IMR-90 (cell line): Measurements from ENCODE around the gene APP. TPM values are rescaled to one million over a fixed set of nuclear protein-coding genes. Genes with fewer than 3 reads are reported as not detected.

Experiments used
- ATAC-seq: fragments of 200-7000 bp; cut with Tn5 transposase; 2 replicates; pipeline ENCODE4 v1.9.1; 2020; ENCODE audit warnings: low read depth, mild to moderate bottlenecking, moderate library complexity
- BruUV-seq: library from RNA; stranded (reverse); fragments of 400-500 nt; replicated peaks from 2 replicates; lab custom pipeline; 2021; lab: Mats Ljungman, UMichigan
- CTCF ChIA-PET: fragments of 300-600 bp; formaldehyde crosslinking; extraction: SDS; loops from one replicate; lab custom pipeline; 2021; ENCODE audit warnings: antibody characterized with exemption; lab: Yijun Ruan, JAX
- POLR2A ChIA-PET: fragments of 300-600 bp; sonication (Branson Sonifier 250); formaldehyde crosslinking; loops from one replicate; lab custom pipeline; 2022; ENCODE audit warnings: antibody characterized with exemption; ENCODE audit not compliant: unreplicated experiment; lab: Charles Lee
- DNase-seq: peaks from one replicate; pipeline ENCODE4 v3.0.0; 2013
- H2AFZ ChIP-seq: replicated peaks from 2 replicates; pipeline ENCODE3; 2013; ENCODE audit warnings: low read length, mild to moderate bottlenecking; ENCODE audit not compliant: poor library complexity
- H2AK5ac ChIP-seq: 2 replicates; pipeline ENCODE4 v1.6.1; 2013; ENCODE audit warnings: low read depth, low read length, inconsistent platforms
- H2AK9ac ChIP-seq: replicated peaks from 2 replicates; pipeline ENCODE3; 2013; ENCODE audit warnings: mild to moderate bottlenecking, low read depth, low read length, moderate library complexity; ENCODE audit not compliant: poor library complexity
- H2BK120ac ChIP-seq: 2 replicates; pipeline ENCODE4 v1.6.1; 2013; ENCODE audit warnings: low read depth, low read length, inconsistent platforms
- H2BK15ac ChIP-seq: 3 replicates; pipeline ENCODE4 v1.6.1; 2013; ENCODE audit warnings: low read depth, low read length, inconsistent platforms
- H2BK20ac ChIP-seq: 2 replicates; pipeline ENCODE4 v1.6.1; 2013; ENCODE audit warnings: low read depth, mild to moderate bottlenecking, inconsistent platforms, low read length, moderate library complexity
- H2BK5ac ChIP-seq: 2 replicates; pipeline ENCODE4 v1.6.1; 2013; ENCODE audit warnings: mild to moderate bottlenecking, low read depth, low read length, inconsistent platforms; ENCODE audit not compliant: poor library complexity, severe bottlenecking
- H3K14ac ChIP-seq: replicated peaks from 2 replicates; pipeline ENCODE4 v1.6.1; 2013; ENCODE audit warnings: low read depth, low read length, inconsistent platforms
- H3K18ac ChIP-seq: 2 replicates; pipeline ENCODE4 v1.6.1; 2013; ENCODE audit warnings: low read depth, low read length, control low read depth
- H3K23ac ChIP-seq: 2 replicates; pipeline ENCODE4 v1.6.1; 2013; ENCODE audit warnings: low read depth, low read length, inconsistent platforms
- H3K27ac ChIP-seq: 2 replicates; pipeline ENCODE4 v1.5.1; 2013; ENCODE audit warnings: mild to moderate bottlenecking, control low read depth, low read length; ENCODE audit not compliant: insufficient read depth
- H3K27me3 ChIP-seq: 2 replicates; pipeline ENCODE4 v1.6.1; 2013; ENCODE audit warnings: low read length; ENCODE audit not compliant: control insufficient read depth, insufficient read depth
- H3K36me3 ChIP-seq: 2 replicates; pipeline ENCODE4 v1.6.1; 2013; ENCODE audit warnings: low read length, mixed read lengths; ENCODE audit not compliant: control insufficient read depth, insufficient read depth
- H3K4ac ChIP-seq: 2 replicates; pipeline ENCODE4 v1.6.1; 2013; ENCODE audit warnings: low read depth, low read length, inconsistent platforms
- H3K4me1 ChIP-seq: 2 replicates; pipeline ENCODE4 v1.6.1; 2013; ENCODE audit warnings: low read length, mixed read lengths; ENCODE audit not compliant: control insufficient read depth, insufficient read depth
- H3K4me2 ChIP-seq: 2 replicates; pipeline ENCODE4 v1.6.1; 2013; ENCODE audit warnings: low read depth, mild to moderate bottlenecking, control low read depth, low read length, moderate library complexity
- H3K4me3 ChIP-seq: 2 replicates; pipeline ENCODE4 v1.5.1; 2013; ENCODE audit warnings: low read depth, mild to moderate bottlenecking, control low read depth, low read length, moderate library complexity; ENCODE audit not compliant: insufficient read depth
- H3K56ac ChIP-seq: 2 replicates; pipeline ENCODE4 v1.6.1; 2013; ENCODE audit warnings: low read length, inconsistent platforms; ENCODE audit not compliant: insufficient read depth; ENCODE audit errors: extremely low read depth
- H3K79me1 ChIP-seq, 2 experiments: 2 replicates each; pipeline ENCODE4 v1.6.1; 2013; ENCODE audit warnings: low read length in 2 of 2, inconsistent platforms in 1 of 2, low read depth in 1 of 2
- H3K9ac ChIP-seq: 2 replicates; pipeline ENCODE4 v1.6.1; 2013; ENCODE audit warnings: low read depth, low read length, control low read depth
- H3K9me1 ChIP-seq: 2 replicates; pipeline ENCODE4 v1.6.1; 2013; ENCODE audit warnings: low read length, inconsistent platforms; ENCODE audit not compliant: insufficient read depth
- H3K9me3 ChIP-seq: 2 replicates; pipeline ENCODE4 v1.6.1; 2013; ENCODE audit warnings: low read length; ENCODE audit not compliant: control insufficient read depth, insufficient read depth
- H4K20me1 ChIP-seq: 2 replicates; pipeline ENCODE4 v1.6.1; 2013; ENCODE audit warnings: low read length, inconsistent platforms; ENCODE audit not compliant: insufficient read depth
- H4K5ac ChIP-seq: 2 replicates; pipeline ENCODE4 v1.6.1; 2013; ENCODE audit warnings: mild to moderate bottlenecking, low read depth, low read length, control low read depth
- H4K8ac ChIP-seq, 2 experiments: 2 replicates each; pipeline ENCODE4 v1.6.1; 2013; ENCODE audit warnings: low read depth in 2 of 2, low read length in 2 of 2, control low read depth in 1 of 2, inconsistent platforms in 1 of 2
- H4K91ac ChIP-seq: 2 replicates; pipeline ENCODE4 v1.6.1; 2013; ENCODE audit warnings: low read depth, low read length, inconsistent platforms; ENCODE audit not compliant: insufficient read depth
- BHLHE40 ChIP-seq: fragments of 150-350 bp; IDR thresholded peaks from 2 replicates; pipeline ENCODE4 v1.6.1; 2016; ENCODE audit warnings: mild to moderate bottlenecking, low read depth, low read length
- CEBPB ChIP-seq: IDR thresholded peaks from 2 replicates; pipeline ENCODE4 v1.6.1; 2012; ENCODE audit warnings: low read depth, low read length, improper control_type of control experiment
- CHD1 ChIP-seq: IDR thresholded peaks from 2 replicates; pipeline ENCODE4 v1.6.1; 2012; ENCODE audit warnings: low read depth, low read length, improper control_type of control experiment
- FOS ChIP-seq: fragments of 150-350 bp; IDR thresholded peaks from 2 replicates; pipeline ENCODE4 v1.6.1; 2016; ENCODE audit warnings: low read depth, low read length
- MAFK ChIP-seq: IDR thresholded peaks from 2 replicates; pipeline ENCODE4 v1.6.1; 2012; ENCODE audit warnings: low read depth, low read length, improper control_type of control experiment
- MAZ ChIP-seq: IDR thresholded peaks from 2 replicates; pipeline ENCODE4 v1.6.1; 2012; ENCODE audit warnings: low read depth, mild to moderate bottlenecking, low read length, improper control_type of control experiment, moderate library complexity, borderline replicate concordance
- MXI1 ChIP-seq: IDR thresholded peaks from 2 replicates; pipeline ENCODE4 v1.6.1; 2012; ENCODE audit warnings: low read depth, mild to moderate bottlenecking, low read length, moderate library complexity, borderline replicate concordance
- POLR2A ChIP-seq: IDR thresholded peaks from 2 replicates; pipeline ENCODE4 v1.6.1; 2012; ENCODE audit warnings: mild to moderate bottlenecking, low read depth, low read length
- RCOR1 ChIP-seq: IDR thresholded peaks from 2 replicates; pipeline ENCODE4 v1.6.1; 2012; ENCODE audit warnings: mild to moderate bottlenecking, low read length, improper control_type of control experiment; ENCODE audit not compliant: insufficient replicate concordance
- RFX5 ChIP-seq: IDR thresholded peaks from 2 replicates; pipeline ENCODE4 v1.8.0; 2012; ENCODE audit warnings: low read depth, mild to moderate bottlenecking, low read length, moderate library complexity
- SMC3 ChIP-seq: fragments of 150-350 bp; IDR thresholded peaks from 2 replicates; pipeline ENCODE4 v1.6.1; 2016; ENCODE audit warnings: low read depth, mild to moderate bottlenecking, antibody characterized with exemption, low read length, moderate library complexity
- USF2 ChIP-seq: fragments of 150-350 bp; IDR thresholded peaks from 2 replicates; pipeline ENCODE4 v1.6.1; 2017; ENCODE audit warnings: mild to moderate bottlenecking, antibody characterized with exemption, low read length, low read depth
- WGBS, 2 experiments: methylation state at CpG; one replicate each; pipeline versions ENCODE4 v1.1.5 to v1.1.7; 2013; ENCODE audit warnings: missing lambda C conversion rate in 2 of 2; ENCODE audit not compliant: insufficient read length in 1 of 2; ENCODE audit errors: extremely low coverage in 2 of 2; 5-methylcytosine and 5-hydroxymethylcytosine counted together
- dilution Hi-C: fragments of 300-500 bp; cut with HindIII; formaldehyde crosslinking; loops from one replicate; pipeline ENCODE4 v1.14.3; 2018; ENCODE audit warnings: low sequenced_read_pairs; ENCODE audit not compliant: unreplicated experiment
- in situ Hi-C: fragments of 300-500 bp; cut with MboI; formaldehyde crosslinking; loops from 3 replicates; pipeline ENCODE4 v1.14.3; 2019; ENCODE audit warnings: low sequenced_read_pairs, inconsistent platforms, mixed read lengths
- intact Hi-C: fragments of 100-400 bp; cut with micrococcal nuclease; formaldehyde crosslinking; loops from 2 replicates; pipeline ENCODE4 v1.10.0; 2022
- polyA plus RNA-seq, 3 experiments: library from polyadenylated mRNA; depleted of rRNA; stranded (reverse); fragments of >200 nt; gene quantifications; 2 replicates each; pipeline ENCODE4 v1.2.3, GENCODE V29; 2012; ENCODE audit warnings: low replicate concordance in 1 of 3
- total RNA-seq: library from RNA; depleted of rRNA; stranded (reverse); fragments of >200 nt; gene quantifications from 2 replicates; pipeline ENCODE4 v1.2.3, GENCODE V29; 2012
- TF ChIP-seq, protein P1 (sequence below): fragments of 150-350 bp; IDR thresholded peaks from 2 replicates; pipeline ENCODE4 v1.6.1; 2016; ENCODE audit warnings: low read depth, mild to moderate bottlenecking, low read length, moderate library complexity, borderline replicate concordance
- TF ChIP-seq, protein P2 (sequence below): conservative IDR thresholded peaks from 2 replicates; pipeline ENCODE4 v1.5.1; 2012; ENCODE audit warnings: mild to moderate bottlenecking, low read depth, low read length, improper control_type of control experiment

The APP gene
- total and polyA plus RNA-seq, 2 of the 4 experiments (the other 2 are of a cell fraction) = 191 to 530 TPM

GRCh38 chr21:26112127-26112742 is 58.3 kb downstream of the APP start:
- Histone ChIP-seq H3K9me3 (no peaks in the 10 kb centered on the region), H3K23ac (no peak overlapping the region), H3K9ac (no peak overlapping the region), H2BK120ac (no peak overlapping the region), H3K27ac (no peak overlapping the region), H2BK20ac (no peak overlapping the region), H3K4me2 (no peak overlapping the region), H3K14ac (no peak overlapping the region), H3K36me3 (peaks cover 16% of the 10 kb centered on the region), H4K8ac (no peak overlapping the region), H2AFZ (no peak overlapping the region), H2AK9ac (no peak overlapping the region), H4K91ac (no peak overlapping the region), H2BK15ac (no peak overlapping the region), H3K4ac (no peak overlapping the region), H3K27me3 (no peaks in the 10 kb centered on the region), H4K20me1 (peaks cover 11% of the 10 kb centered on the region), H3K4me3 (no peak overlapping the region), H3K4me1 (peaks cover 2% of the 10 kb centered on the region), H3K79me1 (peaks cover 49 to 66% of the 10 kb centered on the region in 2 experiments), H2AK5ac (no peak overlapping the region), H3K18ac (no peak overlapping the region), H3K9me1 (peaks cover 11% of the 10 kb centered on the region), H2BK5ac (no peak overlapping the region), H4K5ac (no peak overlapping the region), H3K56ac (no peak overlapping the region)
- in situ Hi-C loops (no loop called here), intact Hi-C loops (no loop called here), dilution Hi-C loops (no loop called here)
- DNase-seq = no peak
- no peak for TF ChIP-seq POLR2A
- no peak for TF ChIP-seq FOS
- no peak for TF ChIP-seq BHLHE40
- no peak for TF ChIP-seq MAZ
- TF ChIP-seq RCOR1 = no peak
- TF ChIP-seq MAFK = no peak
- TF ChIP-seq, protein P1, sequence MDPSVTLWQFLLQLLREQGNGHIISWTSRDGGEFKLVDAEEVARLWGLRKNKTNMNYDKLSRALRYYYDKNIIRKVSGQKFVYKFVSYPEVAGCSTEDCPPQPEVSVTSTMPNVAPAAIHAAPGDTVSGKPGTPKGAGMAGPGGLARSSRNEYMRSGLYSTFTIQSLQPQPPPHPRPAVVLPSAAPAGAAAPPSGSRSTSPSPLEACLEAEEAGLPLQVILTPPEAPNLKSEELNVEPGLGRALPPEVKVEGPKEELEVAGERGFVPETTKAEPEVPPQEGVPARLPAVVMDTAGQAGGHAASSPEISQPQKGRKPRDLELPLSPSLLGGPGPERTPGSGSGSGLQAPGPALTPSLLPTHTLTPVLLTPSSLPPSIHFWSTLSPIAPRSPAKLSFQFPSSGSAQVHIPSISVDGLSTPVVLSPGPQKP = no peak
- no peak for TF ChIP-seq SMC3
- no peak for TF ChIP-seq RFX5
- no peak for TF ChIP-seq CEBPB
- no peak for TF ChIP-seq MXI1
- TF ChIP-seq CHD1 = no peak
- TF ChIP-seq USF2 = no peak
- TF ChIP-seq, protein P2, sequence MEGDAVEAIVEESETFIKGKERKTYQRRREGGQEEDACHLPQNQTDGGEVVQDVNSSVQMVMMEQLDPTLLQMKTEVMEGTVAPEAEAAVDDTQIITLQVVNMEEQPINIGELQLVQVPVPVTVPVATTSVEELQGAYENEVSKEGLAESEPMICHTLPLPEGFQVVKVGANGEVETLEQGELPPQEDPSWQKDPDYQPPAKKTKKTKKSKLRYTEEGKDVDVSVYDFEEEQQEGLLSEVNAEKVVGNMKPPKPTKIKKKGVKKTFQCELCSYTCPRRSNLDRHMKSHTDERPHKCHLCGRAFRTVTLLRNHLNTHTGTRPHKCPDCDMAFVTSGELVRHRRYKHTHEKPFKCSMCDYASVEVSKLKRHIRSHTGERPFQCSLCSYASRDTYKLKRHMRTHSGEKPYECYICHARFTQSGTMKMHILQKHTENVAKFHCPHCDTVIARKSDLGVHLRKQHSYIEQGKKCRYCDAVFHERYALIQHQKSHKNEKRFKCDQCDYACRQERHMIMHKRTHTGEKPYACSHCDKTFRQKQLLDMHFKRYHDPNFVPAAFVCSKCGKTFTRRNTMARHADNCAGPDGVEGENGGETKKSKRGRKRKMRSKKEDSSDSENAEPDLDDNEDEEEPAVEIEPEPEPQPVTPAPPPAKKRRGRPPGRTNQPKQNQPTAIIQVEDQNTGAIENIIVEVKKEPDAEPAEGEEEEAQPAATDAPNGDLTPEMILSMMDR = no peak
- peak; percentile 54; the same call in 1 of the 2 replicates for ATAC-seq
- no CpG with 5 or more reads among the region's 7 CpGs for WGBS, 2 experiments
- ChIA-PET CTCF (no interaction called here), POLR2A (no interaction called here)
- BruUV-seq = no TSS peak
